ENCODE measurements around the gene GAK. TPM values are rescaled to one million over a fixed set of nuclear protein-coding genes. Genes with fewer than 3 reads are reported as not detected.

Gene GAK
- total RNA-seq = 96.4 and 99.2 TPM in 2 replicates

DNA sequence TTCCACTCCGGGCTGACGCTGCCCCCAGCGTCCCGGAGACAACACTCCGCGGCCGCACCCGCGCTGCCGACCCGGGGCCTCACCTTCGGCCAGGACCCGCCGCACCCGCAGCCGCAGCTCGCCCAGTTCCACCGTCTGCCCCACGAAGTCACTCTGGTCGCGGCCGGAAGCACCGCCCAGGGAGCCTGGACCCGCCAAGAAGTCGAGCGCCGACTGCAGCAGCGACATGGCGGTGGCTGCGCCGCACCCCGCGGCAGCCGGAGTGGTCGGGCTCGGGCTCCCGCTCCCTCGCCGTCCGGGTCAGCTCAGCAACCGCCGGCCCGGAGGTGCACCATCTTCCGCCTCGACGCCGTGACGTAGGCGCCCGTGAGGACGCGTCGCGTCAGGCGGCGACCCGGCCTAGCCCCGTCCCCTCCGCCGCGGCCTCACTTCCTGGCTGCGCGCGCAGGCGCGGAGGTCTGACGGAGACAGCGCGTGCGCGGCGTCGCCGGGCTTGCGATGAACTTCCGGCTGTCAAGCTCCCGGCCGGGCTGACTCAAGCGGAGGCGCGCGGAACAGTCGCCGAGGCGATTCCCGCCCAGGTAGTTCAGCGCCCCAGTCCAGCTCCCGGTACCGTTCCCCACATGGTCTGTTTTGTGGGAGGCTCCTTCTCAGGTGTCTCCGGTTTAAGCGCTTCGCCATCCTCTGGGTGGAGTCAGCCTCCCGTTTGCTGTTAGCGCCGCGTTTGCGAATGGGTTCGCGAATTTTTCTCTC lies at the start of gene GAK, which contains the start of gene TMEM175:
Gene GAK, minus strand, starts transcription at position 357 of the 753 bp plus-strand sequence. Its CDS starts 129 bp downstream, at position 228.
Gene TMEM175, plus strand, starts transcription at position 501 of the 753 bp plus-strand sequence. CDS start 15,280 bp downstream, outside the sequence.

GRCh38 chr4:973431-974397 lies 41.6 kb upstream of the GAK start, which contains the start of gene DGKQ:
TSS of gene DGKQ (minus strand) at chr4:973569. CDS start at chr4:973482, 87 bp downstream.

GRCh38 chr4:825971-826330 lies 106.2 kb downstream of the GAK start, which contains the start of gene CPLX1:
TSS of gene CPLX1 (minus strand) at chr4:826129. CDS start at chr4:824522, 1,607 bp downstream.

Other genes starting within 250 kb of the GAK start
- gene SLC49A3, start 243.2 kb downstream of the GAK start, total RNA-seq = 0.42 and 0.63 TPM in 2 replicates
- 30.9 and 35.1 TPM in 2 replicates for gene PCGF3, start 226.5 kb downstream of the GAK start, total RNA-seq
- gene CPLX1, start 106.2 kb downstream of the GAK start, total RNA-seq = 0.28 TPM in 1 of 2 replicates, not detected in the other
- gene TMEM175, start 144 bp upstream of the GAK start, total RNA-seq = 15.3 and 17.9 TPM in 2 replicates
- gene DGKQ, start 41.3 kb upstream of the GAK start, total RNA-seq = 14.4 and 15.9 TPM in 2 replicates
- 4.4 and 6.2 TPM in 2 replicates for gene IDUA, start 54.7 kb upstream of the GAK start, total RNA-seq
- gene SLC26A1, start 61.1 kb upstream of the GAK start, total RNA-seq = not detected in 2 replicates
- gene FGFRL1, start 79.3 kb upstream of the GAK start, total RNA-seq = 18.7 and 31.1 TPM in 2 replicates
- 0.35 TPM in 1 of 2 replicates, not detected in the other for gene RNF212, start 181.2 kb upstream of the GAK start, total RNA-seq
- gene SPON2, start 240.3 kb upstream of the GAK start, total RNA-seq = 18.1 and 20.3 TPM in 2 replicates